ENCODE measurements around the gene TPST1. TPM values are rescaled to one million over a fixed set of nuclear protein-coding genes. Genes with fewer than 3 reads are reported as not detected.

TPST1 gene
- total RNA-seq, 1 experiment from 2014 or later: 14.9 TPM

GRCh38 chr7:66339141-66339540 lies 134.0 kb downstream of the TPST1 start:
- Histone ChIP-seq H3K9me2 (ENCODE audit: insufficient read depth) (no peaks in the 10 kb centered on the region), H3K4me3 (no peak overlapping the region), H3K4me2 (no peak overlapping the region), H3K36me3 (ENCODE audit: low read depth) (no peaks in the 10 kb centered on the region), H3F3A (ENCODE audit: insufficient read depth, low read depth) (no peaks in the 10 kb centered on the region), H3K79me2 (ENCODE audit: low read depth) (no peaks in the 10 kb centered on the region), H3K4me1 (replicated peaks; ENCODE audit: insufficient read depth) (no peaks in the 10 kb centered on the region), H2AFZ (no peak overlapping the region), H4K20me1 (ENCODE audit: insufficient read depth) (no peaks in the 10 kb centered on the region), H3K27me3 (ENCODE audit: insufficient read depth, low read depth) (no peaks in the 10 kb centered on the region), H3K9me3 (ENCODE audit: insufficient read depth, low read depth) (no peaks in the 10 kb centered on the region; the same call in 1 of the 2 replicates), H3K27ac (no peak overlapping the region)
- ChIA-PET CTCF (no interaction called here), POLR2A (ENCODE audit: unreplicated experiment) (no interaction called here)
- intact Hi-C loops (cut with micrococcal nuclease; ENCODE audit: unreplicated experiment): no loop called here
- DNase-seq: no peak
- BruUV-seq (replicated peaks): no TSS peak
- TF ChIP-seq CTCF (conservative IDR thresholded peaks at IDR 0.05) (no peak), EZH2 (IDR thresholded peaks at IDR 0.05; ENCODE audit: low read depth) (no peak)

GRCh38 chr7:66344166-66344565 lies 139.0 kb downstream of the TPST1 start:
- Histone ChIP-seq H3K36me3 (ENCODE audit: low read depth) (no peaks in the 10 kb centered on the region), H3K9me2 (ENCODE audit: insufficient read depth) (no peaks in the 10 kb centered on the region), H3K27ac (no peak overlapping the region), H3K4me2 (no peak overlapping the region), H4K20me1 (ENCODE audit: insufficient read depth) (no peaks in the 10 kb centered on the region), H3K4me3 (no peak overlapping the region), H3K27me3 (ENCODE audit: insufficient read depth, low read depth) (no peaks in the 10 kb centered on the region), H3K9me3 (ENCODE audit: insufficient read depth, low read depth) (0 out of 2 replicates have a peak, but pooled peaks cover 5% of the 10 kb centered on the region), H3F3A (ENCODE audit: insufficient read depth, low read depth) (no peaks in the 10 kb centered on the region), H3K4me1 (replicated peaks; ENCODE audit: insufficient read depth) (no peaks in the 10 kb centered on the region), H2AFZ (no peak overlapping the region), H3K79me2 (ENCODE audit: low read depth) (no peaks in the 10 kb centered on the region)
- BruUV-seq (replicated peaks): no TSS peak
- DNase-seq: no peak
- CTCF ChIA-PET: interaction anchor here (0.6 to 0.7 kb wide), 2 partner anchors 69 to 217 kb away, joined by 3 read pairs; no protein-coding TSS in a partner anchor
- intact Hi-C loops (cut with micrococcal nuclease; ENCODE audit: unreplicated experiment): no loop called here
- POLR2A ChIA-PET (ENCODE audit: unreplicated experiment): no interaction called here
- TF ChIP-seq CTCF (conservative IDR thresholded peaks at IDR 0.05): no peak
- no peak for TF ChIP-seq EZH2 (IDR thresholded peaks at IDR 0.05; ENCODE audit: low read depth)

- no peak overlapping the region for H3K4me2 ChIP-seq
- CTCF ChIA-PET: no interaction called here
Measured at GRCh38 chr7:66348531-66348930, 143.4 kb downstream of the TPST1 start.

More at GRCh38 chr7:66348531-66348930, 143.4 kb downstream of the TPST1 start:
- no peaks in the 10 kb centered on the region for H3K4me1 ChIP-seq (replicated peaks; ENCODE audit: insufficient read depth)
- H2AFZ ChIP-seq: no peak overlapping the region
- no peaks in the 10 kb centered on the region for H3K79me2 ChIP-seq (ENCODE audit: low read depth)
- TF ChIP-seq CTCF (conservative IDR thresholded peaks at IDR 0.05): no peak
- no peak for TF ChIP-seq EZH2 (IDR thresholded peaks at IDR 0.05; ENCODE audit: low read depth)
- no peaks in the 10 kb centered on the region for H3K9me2 ChIP-seq (ENCODE audit: insufficient read depth)
- no peaks in the 10 kb centered on the region for H3K36me3 ChIP-seq (ENCODE audit: low read depth)
- no peak for DNase-seq
- no peak overlapping the region for H3K27ac ChIP-seq
- BruUV-seq (replicated peaks): no TSS peak
- H3K4me3 ChIP-seq: no peak overlapping the region
- intact Hi-C loops (cut with micrococcal nuclease; ENCODE audit: unreplicated experiment): no loop called here
- 0 out of 2 replicates have a peak, but pooled peaks cover 4% of the 10 kb centered on the region for H3F3A ChIP-seq (ENCODE audit: insufficient read depth, low read depth)
- POLR2A ChIA-PET (ENCODE audit: unreplicated experiment): no interaction called here
- 0 out of 2 replicates have a peak, but pooled peaks cover 5% of the 10 kb centered on the region for H3K9me3 ChIP-seq (ENCODE audit: insufficient read depth, low read depth)
- no peaks in the 10 kb centered on the region for H4K20me1 ChIP-seq (ENCODE audit: insufficient read depth)
- no peaks in the 10 kb centered on the region for H3K27me3 ChIP-seq (ENCODE audit: insufficient read depth, low read depth)

Data from PC-9 (cell line).